Psoas muscle (tissue), 8 donors: ENCODE results near the gene MUC13. TPM values are rescaled to one million over a fixed set of nuclear protein-coding genes. Genes with fewer than 3 reads are reported as not detected.

Experiments
- ATAC-seq, 4 donors: fragments of 200-7000 bp; cut with Tn5 transposase; one replicate each; pipeline ENCODE4 v1.9.1; 2020; ENCODE audit warnings: moderate library complexity in 3 of 4, mild to moderate bottlenecking in 2 of 4
- DNase-seq, 2 donors: peaks; one replicate each; pipeline ENCODE4 v3.0.0-alpha.2; 2020
- H3K27ac ChIP-seq: fragments of 200-600 bp; one replicate; pipeline ENCODE4 v1.8.0; 2022
- H3K27me3 ChIP-seq, 3 donors: fragments of 200-600 bp in 1 of 3; one replicate each; pipeline versions ENCODE4 v1.6.1 to v1.8.0; 2013 to 2022; ENCODE audit warnings: low read length in 2 of 3, mild to moderate bottlenecking in 2 of 3, moderate library complexity in 1 of 3; ENCODE audit not compliant: insufficient read depth in 3 of 3
- H3K36me3 ChIP-seq, 2 donors: fragments of 200-600 bp in 1 of 2; one replicate each; pipeline versions ENCODE4 v1.6.1 to v1.8.0; 2013 to 2022; ENCODE audit warnings: low read depth in 1 of 2, mild to moderate bottlenecking in 1 of 2, moderate library complexity in 1 of 2; ENCODE audit not compliant: insufficient read depth in 1 of 2
- H3K4me1 ChIP-seq: fragments of 200-600 bp; one replicate; pipeline ENCODE4 v1.8.0; 2022
- H3K4me3 ChIP-seq: fragments of 200-600 bp; one replicate; pipeline ENCODE4 v1.8.0; 2022; ENCODE audit warnings: mild to moderate bottlenecking
- H3K9me3 ChIP-seq: fragments of 200-600 bp; one replicate; pipeline ENCODE4 v1.8.0; 2022
- CTCF ChIP-seq: fragments of 200-600 bp; IDR thresholded peaks from one replicate; pipeline ENCODE4 v1.8.0; 2022; ENCODE audit warnings: antibody characterized with exemption
- WGBS, 3 donors: extraction: QIAGEN DNeasy Blood & Tissue Kit; methylation state at CpG; one replicate each; pipeline versions ENCODE4 v1.1.6 to v1.1.7; 2013; 5-methylcytosine and 5-hydroxymethylcytosine counted together
- intact Hi-C, 2 donors: fragments of 100-400 bp; cut with DNase I; formaldehyde crosslinking; loops; one replicate each; pipeline versions ENCODE4 v1.11.0 to v1.14.2; 2022
- polyA plus RNA-seq, 3 donors: library from polyadenylated mRNA; stranded (reverse); fragments of 200-250 nt; gene quantifications; one replicate each; pipeline ENCODE4 v1.2.3, GENCODE V29; 2013
- total RNA-seq, 4 donors: library from RNA; stranded (reverse); fragmentation: NEBNext Ultra II Directional in 2 of 4; extraction: Animal tissue kit (Norgen Biotek cat#: 25700) in 2 of 4; gene quantifications; one replicate each; pipeline versions ENCODE4 v1.2.1 to v1.2.4, GENCODE V29; 2021 to 2023
- donor health status: healthy with polysubstance abuse.
- donor health status: DM: no; HTN: no; CAD: no; lungs with moderate emphysema.
- donor health status: Bipolar disorder and iron deficiency.
- donor health status: healthy.
- donor health status: DM: yes; HTN: yes; CAD: no.
- donor health status: DM: no; HTN: no; CAD: no.
- donor health status: DM: no; HTN: no; CAD: no.
- donor health status: DM: yes; HTN: yes; CAD: no.

The MUC13 gene
- total and polyA plus RNA-seq, 7 donors: 0.12 to 0.16 (median 0.13) TPM; not detected in 4

- intact Hi-C loops: no loop called here
- DNase-seq (no peak), ATAC-seq (no peak)
- Histone ChIP-seq H3K27me3 (no peaks in the 10 kb centered on the region), H3K27ac (no peak overlapping the region), H3K4me1 (peaks cover 2% of the 10 kb centered on the region), H3K9me3 (no peaks in the 10 kb centered on the region), H3K4me3 (no peak overlapping the region), H3K36me3 (no peaks in the 10 kb centered on the region)
- TF ChIP-seq CTCF: no peak
Observed at GRCh38 chr3:124935264-124935663, 713 bp upstream of the MUC13 start.

- Histone ChIP-seq H3K27me3 (no peaks in the 10 kb centered on the region), H3K4me3 (no peak overlapping the region), H3K4me1 (peaks cover 7% of the 10 kb centered on the region), H3K9me3 (no peaks in the 10 kb centered on the region), H3K27ac (no peak overlapping the region), H3K36me3 (no peaks in the 10 kb centered on the region)
- TF ChIP-seq CTCF: peak; percentile 61
- ATAC-seq: peak in 2 of 4 donors; percentile 56 to 62
- 36 to 50% (median 39%) methylated on average over 4 of the region's 4 CpGs for WGBS, 3 donors
- intact Hi-C loops: loop anchor here in 1 of 2 donors (5.0 kb wide), 2 partner anchors 239 to 509 kb away; no protein-coding TSS in a partner anchor
- DNase-seq: peak; percentile 46 to 55
Observed at GRCh38 chr3:124928333-124929202, 6.0 kb downstream of the MUC13 start.

- Histone ChIP-seq H3K4me1 (peaks cover 7% of the 10 kb centered on the region), H3K27me3 (no peaks in the 10 kb centered on the region), H3K36me3 (no peaks in the 10 kb centered on the region), H3K27ac (no peak overlapping the region), H3K4me3 (no peak overlapping the region), H3K9me3 (no peaks in the 10 kb centered on the region)
- ATAC-seq (no peak), DNase-seq (no peak)
- 95 to 100% (median 97%) methylated on average over 2 of the region's 2 CpGs for WGBS, 3 donors
- intact Hi-C loops: loop anchor here in 1 of 2 donors (5.0 kb wide), 2 partner anchors 240 to 510 kb away; no protein-coding TSS in a partner anchor
- TF ChIP-seq CTCF: no peak
Observed at GRCh38 chr3:124927574-124928045, 6.9 kb downstream of the MUC13 start.

GRCh38 chr3:124926426-124927101, 8.0 kb downstream of the MUC13 start:
- H3K36me3 ChIP-seq: no peaks in the 10 kb centered on the region
- peaks cover 7% of the 10 kb centered on the region for H3K4me1 ChIP-seq
- H3K4me3 ChIP-seq: no peak overlapping the region
- no peaks in the 10 kb centered on the region for H3K9me3 ChIP-seq
- WGBS, 3 donors: 75 to 95% (median 94%) methylated on average over 4 of the region's 4 CpGs
- TF ChIP-seq CTCF: no peak
- ATAC-seq (no peak), DNase-seq (no peak)
- intact Hi-C loops: loop anchor here in 1 of 2 donors (5.0 kb wide), 2 partner anchors 241 to 511 kb away; no protein-coding TSS in a partner anchor
- H3K27me3 ChIP-seq: no peaks in the 10 kb centered on the region
- H3K27ac ChIP-seq: no peak overlapping the region
